SK-N-SH treated with all-trans-retinoic acid at 6 μM for 48 hours (cell line): ENCODE data around the gene AGAP1.

Experiments used
- ATAC-seq: fragments of 200-7000 bp; cut with Tn5 transposase; 3 replicates; pipeline ENCODE4 v1.9.1; 2020; ENCODE audit warnings: mild to moderate bottlenecking, moderate library complexity
- ARNTL ChIP-seq: fragments of 450-650 bp; formaldehyde crosslinking; IDR thresholded peaks from 2 replicates; pipeline ENCODE4 v1.5.0; 2020; ENCODE audit warnings: low read depth, mild to moderate bottlenecking, moderate library complexity, borderline replicate concordance
- BACH2 ChIP-seq: fragments of 250-450 bp; sonication (Bioruptor Pico); IDR thresholded peaks from 2 replicates; pipeline ENCODE4 v1.9.0; 2021; ENCODE audit warnings: mild to moderate bottlenecking, borderline replicate concordance
- CSDC2 ChIP-seq: fragments of 250-450 bp; sonication (Bioruptor Pico); IDR thresholded peaks from 2 replicates; pipeline ENCODE4 v1.5.0; 2020; ENCODE audit warnings: mild to moderate bottlenecking, moderate library complexity
- CSRNP3 ChIP-seq: fragments of 250-450 bp; sonication (Bioruptor Pico); IDR thresholded peaks from 2 replicates; pipeline ENCODE4 v1.5.1; 2021; ENCODE audit warnings: mild to moderate bottlenecking, moderate library complexity
- ESRRG ChIP-seq: fragments of 250-450 bp; sonication (Bioruptor Pico); IDR thresholded peaks from 2 replicates; pipeline ENCODE4 v1.6.1; 2021; ENCODE audit warnings: mild to moderate bottlenecking
- GLIS3 ChIP-seq: fragments of 250-450 bp; sonication (Bioruptor Pico); IDR thresholded peaks from 2 replicates; pipeline ENCODE4 v1.5.0; 2020; ENCODE audit warnings: mild to moderate bottlenecking, moderate library complexity
- ISL1 ChIP-seq: fragments of 250-450 bp; sonication (Bioruptor Pico); IDR thresholded peaks from 2 replicates; pipeline ENCODE4 v2.1.2; 2022; ENCODE audit warnings: mild to moderate bottlenecking, moderate library complexity
- OSR1 ChIP-seq: fragments of 250-450 bp; sonication (Bioruptor Pico); IDR thresholded peaks from 2 replicates; pipeline ENCODE4 v1.8.0; 2022; ENCODE audit warnings: moderate library complexity, mild to moderate bottlenecking, inconsistent platforms
- PATZ1 ChIP-seq: fragments of 250-450 bp; sonication (Bioruptor Pico); IDR thresholded peaks from 2 replicates; pipeline ENCODE4 v1.8.0; 2020; ENCODE audit warnings: mild to moderate bottlenecking, moderate library complexity, borderline replicate concordance
- POU6F1 ChIP-seq: fragments of 250-450 bp; sonication (Bioruptor Pico); IDR thresholded peaks from 2 replicates; pipeline ENCODE4 v1.8.0; 2021; ENCODE audit warnings: low read depth, mild to moderate bottlenecking, moderate library complexity, borderline replicate concordance
- PPARA ChIP-seq: fragments of 250-450 bp; sonication (Bioruptor Pico); IDR thresholded peaks from 2 replicates; pipeline ENCODE4 v1.5.0; 2020; ENCODE audit warnings: mild to moderate bottlenecking, borderline replicate concordance
- RARB ChIP-seq: fragments of 250-450 bp; sonication (Bioruptor Pico); IDR thresholded peaks from 2 replicates; pipeline ENCODE4 v1.8.0; 2021; ENCODE audit warnings: mild to moderate bottlenecking, moderate library complexity
- SNAI2 ChIP-seq: fragments of 250-450 bp; sonication (Bioruptor Pico); IDR thresholded peaks from 2 replicates; pipeline ENCODE4 v1.5.0; 2020; ENCODE audit warnings: mild to moderate bottlenecking, moderate library complexity
- TCF4 ChIP-seq: fragments of 250-450 bp; sonication (Bioruptor Pico); IDR thresholded peaks from 2 replicates; pipeline ENCODE4 v1.8.0; 2021; ENCODE audit warnings: mild to moderate bottlenecking, moderate library complexity, borderline replicate concordance
- TOX ChIP-seq: fragments of 250-450 bp; sonication (Bioruptor Pico); IDR thresholded peaks from 2 replicates; pipeline ENCODE4 v1.8.0; 2021; ENCODE audit warnings: mild to moderate bottlenecking, moderate library complexity, borderline replicate concordance
- ZC3H10 ChIP-seq: fragments of 250-450 bp; sonication (Bioruptor Pico); IDR thresholded peaks from 2 replicates; pipeline ENCODE4 v1.5.1; 2021; ENCODE audit warnings: mild to moderate bottlenecking, moderate library complexity
- ZFP3 ChIP-seq: fragments of 250-450 bp; sonication (Bioruptor Pico); IDR thresholded peaks from 2 replicates; pipeline ENCODE4 v1.5.0; 2020; ENCODE audit warnings: mild to moderate bottlenecking, moderate library complexity
- ZFP30 ChIP-seq: fragments of 450-650 bp; formaldehyde crosslinking; IDR thresholded peaks from 2 replicates; pipeline ENCODE4 v1.5.0; 2022; ENCODE audit warnings: mild to moderate bottlenecking, moderate library complexity
- ZNF565 ChIP-seq: fragments of 450-650 bp; formaldehyde crosslinking; conservative IDR thresholded peaks from 2 replicates; pipeline ENCODE4 v1.5.0; 2020; ENCODE audit warnings: low read depth, mild to moderate bottlenecking, moderate library complexity
- ZNF70 ChIP-seq: fragments of 450-650 bp; formaldehyde crosslinking; IDR thresholded peaks from 2 replicates; pipeline ENCODE4 v1.5.0; 2020; ENCODE audit warnings: mild to moderate bottlenecking, moderate library complexity
- ZNF8 ChIP-seq: fragments of 450-650 bp; formaldehyde crosslinking; IDR thresholded peaks from 2 replicates; pipeline ENCODE4 v1.5.0; 2020; ENCODE audit warnings: mild to moderate bottlenecking, moderate library complexity
- TF ChIP-seq, protein P1 (sequence below): fragments of 250-450 bp; sonication (Bioruptor Pico); IDR thresholded peaks from 2 replicates; pipeline ENCODE4 v1.5.1; 2020; ENCODE audit warnings: low read depth, mild to moderate bottlenecking, moderate library complexity
- TF ChIP-seq, protein P2 (sequence below): fragments of 250-450 bp; sonication (Bioruptor Pico); IDR thresholded peaks from 2 replicates; pipeline ENCODE4 v1.5.0; 2020; ENCODE audit warnings: mild to moderate bottlenecking, moderate library complexity

The AGAP1 gene

DNA sequence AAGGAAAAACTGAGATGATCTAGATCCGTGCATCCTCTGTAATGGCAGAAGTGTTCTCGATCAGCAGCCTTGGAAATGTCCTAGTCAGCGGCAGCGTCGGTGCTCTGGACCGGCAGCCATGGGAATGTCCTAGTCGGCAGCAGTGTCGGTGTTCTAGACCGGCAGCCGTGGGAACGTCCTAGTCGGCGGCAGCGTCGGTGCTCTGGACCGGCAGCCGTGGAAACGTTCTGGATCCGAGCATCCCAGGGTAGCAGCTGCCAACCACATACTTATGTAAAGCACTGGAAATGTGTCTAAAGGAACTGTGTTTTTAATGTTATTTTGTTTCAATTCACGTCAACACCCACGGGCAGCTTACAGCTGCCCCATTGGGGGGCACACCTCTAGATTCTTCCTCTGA lies 615.6 kb downstream of the AGAP1 start (continued):
- TF ChIP-seq ZC3H10 (no peak), TCF4 (no peak), POU6F1 (no peak), ESRRG (CRISPR knock-in tag) (no peak)
- TF ChIP-seq, all 23 proteins: peak for 0

DNA sequence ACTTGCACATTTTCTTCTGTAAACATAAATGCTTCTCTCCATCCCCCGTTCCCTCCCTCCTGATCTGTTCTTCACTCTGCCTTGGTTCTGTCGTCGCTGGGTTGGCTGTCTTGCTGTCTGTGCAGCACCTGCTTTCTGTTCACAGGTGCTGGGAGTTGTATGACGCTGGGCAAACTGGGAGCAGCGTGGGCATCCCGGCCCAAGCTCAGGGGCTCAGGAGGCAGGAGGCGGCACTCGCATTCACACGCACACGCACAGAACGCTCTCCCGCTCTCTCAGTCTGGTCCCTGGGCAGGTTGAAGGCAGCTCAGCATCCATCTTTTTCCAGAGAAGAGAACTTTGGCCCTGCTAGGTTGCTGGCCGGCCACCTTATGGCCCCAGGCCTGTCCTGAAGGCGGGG lies 618.6 kb downstream of the AGAP1 start:
- TF ChIP-seq TCF4, result no peak
- TF ChIP-seq ZC3H10, result no peak
- no peak for TF ChIP-seq CSDC2 (CRISPR knock-in tag)
- TF ChIP-seq, protein P1, sequence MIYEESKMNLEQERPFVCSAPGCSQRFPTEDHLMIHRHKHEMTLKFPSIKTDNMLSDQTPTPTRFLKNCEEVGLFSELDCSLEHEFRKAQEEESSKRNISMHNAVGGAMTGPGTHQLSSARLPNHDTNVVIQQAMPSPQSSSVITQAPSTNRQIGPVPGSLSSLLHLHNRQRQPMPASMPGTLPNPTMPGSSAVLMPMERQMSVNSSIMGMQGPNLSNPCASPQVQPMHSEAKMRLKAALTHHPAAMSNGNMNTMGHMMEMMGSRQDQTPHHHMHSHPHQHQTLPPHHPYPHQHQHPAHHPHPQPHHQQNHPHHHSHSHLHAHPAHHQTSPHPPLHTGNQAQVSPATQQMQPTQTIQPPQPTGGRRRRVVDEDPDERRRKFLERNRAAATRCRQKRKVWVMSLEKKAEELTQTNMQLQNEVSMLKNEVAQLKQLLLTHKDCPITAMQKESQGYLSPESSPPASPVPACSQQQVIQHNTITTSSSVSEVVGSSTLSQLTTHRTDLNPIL, result no peak
- TF ChIP-seq RARB, result no peak
- no peak for TF ChIP-seq PPARA
- no peak for TF ChIP-seq ZNF8 (CRISPR knock-in tag)
- TF ChIP-seq BACH2, result no peak
- TF ChIP-seq ZFP3 (CRISPR knock-in tag), result no peak
- no peak for TF ChIP-seq ISL1 (CRISPR knock-in tag)
- no peak for TF ChIP-seq TOX (CRISPR knock-in tag)
- TF ChIP-seq SNAI2, result no peak
- TF ChIP-seq PATZ1 (CRISPR knock-in tag), result no peak
- no peak for TF ChIP-seq ZNF70 (CRISPR knock-in tag)
- TF ChIP-seq CSRNP3 (CRISPR knock-in tag), result no peak
- TF ChIP-seq ZFP30 (CRISPR knock-in tag), result no peak
- TF ChIP-seq OSR1 (CRISPR knock-in tag), result no peak
- TF ChIP-seq ARNTL (CRISPR knock-in tag), result no peak
- TF ChIP-seq ZNF565 (CRISPR knock-in tag), result no peak
- TF ChIP-seq POU6F1, result no peak

DNA sequence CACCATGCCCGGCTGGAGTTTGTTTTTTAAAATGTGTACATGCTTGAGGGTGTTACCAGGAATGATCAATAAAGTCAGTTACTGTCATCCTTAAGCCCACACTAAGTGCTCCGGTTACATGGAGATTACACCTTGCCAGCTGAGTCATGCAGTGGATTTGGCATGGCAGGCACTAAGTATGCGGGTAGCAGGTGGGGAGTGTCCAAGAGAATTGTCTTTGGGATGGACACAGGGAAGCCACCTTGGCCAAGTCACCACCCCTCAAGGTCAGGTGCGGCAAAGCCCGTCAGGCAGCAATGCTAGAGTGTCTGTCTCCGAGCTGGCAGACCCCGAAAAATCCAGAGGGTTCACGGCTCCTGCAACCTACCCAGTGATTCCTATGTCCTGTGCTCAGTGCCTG lies 619.6 kb downstream of the AGAP1 start:
- ATAC-seq, result no peak
- no peak for TF ChIP-seq ISL1 (CRISPR knock-in tag)
- no peak for TF ChIP-seq POU6F1
- TF ChIP-seq ZFP30 (CRISPR knock-in tag), result no peak
- no peak for TF ChIP-seq BACH2
- no peak for TF ChIP-seq TCF4
- TF ChIP-seq, protein P1, result no peak
- TF ChIP-seq ZNF70 (CRISPR knock-in tag), result no peak
- no peak for TF ChIP-seq CSRNP3 (CRISPR knock-in tag)
- TF ChIP-seq ESRRG (CRISPR knock-in tag), result no peak
- no peak for TF ChIP-seq PPARA
- no peak for TF ChIP-seq ZC3H10
- no peak for TF ChIP-seq TOX (CRISPR knock-in tag)
- no peak for TF ChIP-seq RARB
- no peak for TF ChIP-seq ZNF565 (CRISPR knock-in tag)
- TF ChIP-seq GLIS3 (CRISPR knock-in tag), result no peak
- TF ChIP-seq, protein P2, sequence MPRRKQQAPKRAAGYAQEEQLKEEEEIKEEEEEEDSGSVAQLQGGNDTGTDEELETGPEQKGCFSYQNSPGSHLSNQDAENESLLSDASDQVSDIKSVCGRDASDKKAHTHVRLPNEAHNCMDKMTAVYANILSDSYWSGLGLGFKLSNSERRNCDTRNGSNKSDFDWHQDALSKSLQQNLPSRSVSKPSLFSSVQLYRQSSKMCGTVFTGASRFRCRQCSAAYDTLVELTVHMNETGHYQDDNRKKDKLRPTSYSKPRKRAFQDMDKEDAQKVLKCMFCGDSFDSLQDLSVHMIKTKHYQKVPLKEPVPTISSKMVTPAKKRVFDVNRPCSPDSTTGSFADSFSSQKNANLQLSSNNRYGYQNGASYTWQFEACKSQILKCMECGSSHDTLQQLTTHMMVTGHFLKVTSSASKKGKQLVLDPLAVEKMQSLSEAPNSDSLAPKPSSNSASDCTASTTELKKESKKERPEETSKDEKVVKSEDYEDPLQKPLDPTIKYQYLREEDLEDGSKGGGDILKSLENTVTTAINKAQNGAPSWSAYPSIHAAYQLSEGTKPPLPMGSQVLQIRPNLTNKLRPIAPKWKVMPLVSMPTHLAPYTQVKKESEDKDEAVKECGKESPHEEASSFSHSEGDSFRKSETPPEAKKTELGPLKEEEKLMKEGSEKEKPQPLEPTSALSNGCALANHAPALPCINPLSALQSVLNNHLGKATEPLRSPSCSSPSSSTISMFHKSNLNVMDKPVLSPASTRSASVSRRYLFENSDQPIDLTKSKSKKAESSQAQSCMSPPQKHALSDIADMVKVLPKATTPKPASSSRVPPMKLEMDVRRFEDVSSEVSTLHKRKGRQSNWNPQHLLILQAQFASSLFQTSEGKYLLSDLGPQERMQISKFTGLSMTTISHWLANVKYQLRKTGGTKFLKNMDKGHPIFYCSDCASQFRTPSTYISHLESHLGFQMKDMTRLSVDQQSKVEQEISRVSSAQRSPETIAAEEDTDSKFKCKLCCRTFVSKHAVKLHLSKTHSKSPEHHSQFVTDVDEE, result no peak

More for the DNA sequence above, 618.6 kb downstream of the AGAP1 start:
- ATAC-seq, result no peak
